NCI-H2081 treated with DMSO at 0.1 percent for 48 hours (cell line): Measurements from ENCODE around the gene KRTAP4-16.
"Not testable (repeated sequence)": the region's sequence is repeated elsewhere in the genome, so short reads cannot be mapped to it uniquely, and the experiment has no call there.

ENCODE experiments used
- DNase-seq: peaks from one replicate; lab custom pipeline; 2025; lab: John Stamatoyannopoulos, UW

Gene KRTAP4-16

DNA sequence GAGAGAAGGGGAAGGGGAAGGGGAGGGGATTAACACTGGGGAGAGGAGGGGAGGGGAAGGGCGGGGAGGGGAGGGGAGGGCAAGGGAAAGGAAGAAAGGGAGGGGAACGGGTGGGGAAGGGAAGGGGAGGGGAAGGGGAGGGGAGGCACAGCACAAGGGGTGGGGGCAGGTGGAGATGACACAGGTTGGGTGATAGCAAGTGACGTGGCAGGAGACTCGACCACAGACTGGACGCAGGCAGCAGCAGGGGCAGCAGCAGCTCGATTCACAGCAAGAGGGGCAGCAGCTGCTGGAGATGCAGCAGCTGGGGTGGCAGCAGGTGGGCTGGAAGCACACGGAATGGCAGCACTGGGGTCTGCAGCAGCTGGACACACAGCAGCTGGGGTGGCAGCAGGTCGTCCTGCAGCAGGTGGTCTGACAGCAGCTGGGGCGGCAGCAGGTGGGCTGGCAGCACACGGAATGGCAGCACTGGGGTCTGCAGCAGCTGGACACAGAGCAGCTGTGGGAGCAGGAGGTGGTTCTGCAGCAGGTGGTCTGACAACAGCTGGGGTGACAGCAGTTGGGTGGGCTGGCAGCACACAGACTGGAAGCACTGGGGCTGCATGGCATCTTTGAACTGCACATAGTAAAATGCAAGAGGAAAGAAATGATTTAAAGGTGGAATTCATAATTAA is at the start of gene KRTAP4-16:
Gene KRTAP4-16 (minus strand): TSS at position 624 of the 674 bp plus-strand sequence. CDS start 0 bp downstream, at position 624.
- no peak for DNase-seq

DNA sequence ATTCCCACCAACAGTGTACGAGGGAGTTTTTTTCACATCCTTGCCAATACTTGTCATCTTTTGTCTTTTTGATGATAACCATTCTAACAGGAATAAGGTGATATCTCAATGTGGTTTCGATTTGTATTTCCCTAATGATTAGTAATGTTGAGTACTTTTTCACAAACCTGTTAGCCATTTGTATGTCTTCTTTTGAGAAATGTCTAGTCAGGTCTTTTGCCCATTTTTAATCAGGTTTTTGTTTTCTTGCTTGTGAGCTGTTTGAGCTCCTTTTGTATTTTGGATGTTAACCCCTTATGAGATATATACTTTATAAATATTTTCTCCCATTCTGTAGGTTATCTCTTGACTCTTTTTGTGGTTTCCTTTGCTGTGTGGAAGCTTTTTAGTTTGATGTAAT is 49.5 kb upstream of the KRTAP4-16 start:
- no peak for DNase-seq

DNA sequence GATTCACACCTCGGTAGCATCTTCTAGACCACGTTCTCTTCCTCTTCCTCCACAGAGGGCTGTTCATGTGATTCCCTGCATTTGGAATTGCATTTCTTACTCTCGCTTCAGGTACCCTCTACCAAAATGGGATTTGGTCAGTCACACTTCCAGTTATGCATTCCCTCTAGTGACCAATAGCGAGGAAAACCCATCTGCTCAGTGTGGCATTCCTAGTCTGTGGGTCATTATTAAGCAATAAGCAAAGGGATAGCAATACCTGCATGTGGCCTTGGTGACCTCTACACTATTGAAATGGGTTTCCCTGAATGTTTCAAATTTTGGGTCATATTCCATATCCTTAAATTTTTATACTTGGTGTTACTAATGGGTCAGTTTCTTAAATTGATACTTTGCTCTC is 48.0 kb upstream of the KRTAP4-16 start:
- no peak for DNase-seq

- no peak for DNase-seq
Observed at GRCh38 chr17:41149652-41149985, 47.6 kb upstream of the KRTAP4-16 start, which contains the start of gene KRTAP4-5. TSS of gene KRTAP4-5 (minus strand) at chr17:41149825. CDS start at chr17:41149767, 58 bp downstream.

DNA sequence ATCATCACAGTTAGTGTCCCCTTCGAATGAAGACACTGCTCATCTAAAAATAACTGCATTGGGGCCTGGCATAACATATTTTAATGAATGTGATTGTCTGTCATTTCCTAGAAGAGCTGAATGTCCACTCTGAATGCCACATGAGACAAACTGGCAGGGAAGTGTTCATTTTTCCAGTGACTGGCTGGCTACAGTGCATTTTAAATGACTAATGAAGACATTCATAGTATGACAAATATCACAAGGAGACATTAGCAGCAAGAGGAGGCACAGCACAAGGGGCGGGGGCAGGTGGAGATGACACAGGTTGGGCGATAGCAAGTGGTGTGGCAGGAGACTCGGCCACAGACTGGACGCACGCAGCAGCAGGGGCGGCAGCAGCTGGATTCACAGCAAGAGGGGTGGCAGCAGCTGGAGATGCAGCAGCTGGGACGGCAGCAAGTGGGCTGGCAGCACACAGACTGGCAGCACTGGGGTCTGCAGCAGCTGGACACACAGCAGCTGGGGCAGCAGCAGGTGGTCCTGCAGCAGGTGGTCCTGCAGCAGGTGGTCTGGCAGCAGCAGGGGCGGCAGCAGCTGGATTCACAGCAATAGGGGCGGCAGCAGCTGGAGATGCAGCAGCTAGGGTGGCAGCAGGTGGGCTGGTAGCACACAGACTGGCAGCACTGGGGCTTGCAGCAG is 47.1 kb upstream of the KRTAP4-16 start:
- DNase-seq, result not testable (repeated sequence)

GRCh38 chr17:41147531-41148204 is 45.7 kb upstream of the KRTAP4-16 start:
- no peak for DNase-seq

DNA sequence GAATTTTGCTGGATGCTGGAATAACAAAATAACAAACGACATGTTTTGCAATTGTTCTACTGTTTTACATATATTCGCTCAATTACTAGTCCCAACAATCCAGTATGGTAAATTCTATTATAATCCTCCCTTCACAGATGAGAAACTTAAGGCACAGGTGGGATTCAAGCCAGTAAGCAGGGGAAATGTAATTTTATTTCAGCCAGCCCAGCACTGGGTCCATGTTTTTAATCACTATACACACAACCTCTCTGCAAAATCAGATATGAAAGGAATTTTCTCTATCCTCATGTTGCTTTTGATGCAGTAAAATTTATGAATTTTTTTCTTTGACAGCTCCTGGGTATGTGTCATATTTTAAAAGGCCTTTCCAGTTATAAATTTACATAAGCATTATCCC is 43.3 kb upstream of the KRTAP4-16 start:
- no peak for DNase-seq

DNA sequence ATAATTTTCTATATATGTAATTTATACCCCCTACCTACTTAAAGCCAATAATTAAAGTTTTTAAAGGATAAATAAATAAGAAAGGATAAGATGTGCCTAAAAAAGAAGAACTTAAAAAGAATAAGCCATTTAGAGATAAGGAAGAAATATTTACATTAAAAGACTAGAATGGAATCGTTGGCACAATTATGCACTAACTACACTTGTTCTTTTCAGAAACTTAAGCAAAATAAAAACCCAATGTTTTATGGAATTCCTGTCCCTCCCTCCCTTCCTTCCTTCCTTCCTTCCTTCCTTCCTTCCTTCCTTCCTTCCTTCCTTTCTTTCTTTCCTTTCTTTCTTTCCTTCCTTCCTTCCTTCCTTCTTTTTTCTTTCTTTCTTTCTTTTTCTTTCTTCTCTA is 42.8 kb upstream of the KRTAP4-16 start:
- no peak for DNase-seq

DNA sequence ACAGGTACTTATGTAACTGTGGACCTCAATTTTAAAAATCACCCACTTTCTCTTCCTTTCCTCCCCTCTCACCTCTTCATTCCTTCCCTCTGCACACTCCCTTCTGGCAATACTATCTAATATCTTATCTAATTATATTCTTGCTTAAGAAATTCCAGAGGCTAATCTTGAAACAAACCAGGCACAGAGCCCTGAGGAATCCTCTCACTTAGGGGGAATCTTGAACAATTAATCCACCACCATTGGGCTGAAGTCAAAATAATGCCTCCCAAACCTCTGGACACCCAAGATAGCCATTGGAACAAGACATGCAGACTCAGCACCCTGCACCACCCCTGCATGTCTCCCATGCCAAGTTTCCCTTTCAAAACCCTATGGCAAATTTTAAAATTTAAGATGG is 39.4 kb upstream of the KRTAP4-16 start:
- no peak for DNase-seq

DNA sequence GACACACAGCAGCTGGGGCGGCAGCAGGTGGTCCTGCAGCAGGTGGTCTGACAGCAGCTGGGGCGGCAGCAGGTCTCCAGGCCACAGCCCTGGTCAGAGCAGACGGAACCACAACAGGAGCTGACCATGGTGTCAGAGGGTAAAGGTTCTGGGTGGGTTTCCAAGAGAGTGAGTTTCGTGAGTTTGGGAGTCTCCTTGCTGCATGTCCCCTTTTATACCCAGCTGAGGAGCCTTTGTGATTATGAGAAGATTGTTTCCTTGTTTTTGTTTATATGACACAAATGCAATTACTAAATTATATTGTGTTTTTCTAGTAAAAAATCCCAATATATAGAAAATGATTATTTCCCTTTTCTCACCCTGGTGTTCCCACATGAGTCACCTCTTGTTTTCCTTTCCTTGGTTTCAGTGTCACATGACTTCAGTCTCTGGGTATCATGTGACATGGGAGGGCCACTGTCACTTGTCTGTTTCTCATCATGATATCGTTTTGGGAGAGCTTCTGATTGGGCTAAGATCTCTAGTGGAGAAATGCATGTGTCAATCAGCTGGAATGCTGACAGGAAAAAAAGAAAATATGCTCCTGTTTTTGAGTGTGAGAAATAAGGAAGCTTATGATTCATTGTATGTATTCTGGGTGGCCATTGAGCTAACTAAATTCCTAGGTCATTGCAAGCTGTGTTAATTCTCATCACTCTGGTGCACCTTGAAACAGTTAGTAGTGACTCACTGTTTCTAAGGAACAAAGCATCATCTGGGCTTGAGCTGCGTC is 38.5 kb upstream of the KRTAP4-16 start, which contains the start of gene KRTAP4-6:
Gene KRTAP4-6 (minus strand): TSS at position 185 of the 772 bp plus-strand sequence. CDS start 57 bp downstream, at position 128.
- DNase-seq, result no peak

DNA sequence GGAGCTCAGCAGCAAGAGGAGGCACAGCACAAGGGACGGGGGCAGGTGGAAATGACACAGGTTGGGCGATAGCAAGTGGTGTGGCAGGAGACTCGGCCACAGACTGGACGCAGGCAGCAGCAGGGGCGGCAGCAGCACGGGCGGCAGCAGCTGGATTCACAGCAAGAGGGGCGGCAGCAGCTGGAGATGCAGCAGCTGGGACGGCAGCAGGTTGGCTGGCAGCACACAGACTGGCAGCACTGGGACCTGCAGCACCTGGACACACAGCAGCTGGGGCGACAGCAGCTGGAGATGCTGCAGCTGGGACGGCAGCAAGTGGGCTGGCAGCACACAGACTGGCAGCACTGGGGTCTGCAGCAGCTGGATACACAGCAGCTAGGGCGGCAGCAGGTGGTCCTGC is 37.9 kb upstream of the KRTAP4-16 start:
- not testable (repeated sequence) for DNase-seq

GRCh38 chr17:41133880-41134735 is 32.1 kb upstream of the KRTAP4-16 start:
- DNase-seq, result no peak

- no peak for DNase-seq
Observed at GRCh38 chr17:41131979-41132378, 30.0 kb upstream of the KRTAP4-16 start.

DNA sequence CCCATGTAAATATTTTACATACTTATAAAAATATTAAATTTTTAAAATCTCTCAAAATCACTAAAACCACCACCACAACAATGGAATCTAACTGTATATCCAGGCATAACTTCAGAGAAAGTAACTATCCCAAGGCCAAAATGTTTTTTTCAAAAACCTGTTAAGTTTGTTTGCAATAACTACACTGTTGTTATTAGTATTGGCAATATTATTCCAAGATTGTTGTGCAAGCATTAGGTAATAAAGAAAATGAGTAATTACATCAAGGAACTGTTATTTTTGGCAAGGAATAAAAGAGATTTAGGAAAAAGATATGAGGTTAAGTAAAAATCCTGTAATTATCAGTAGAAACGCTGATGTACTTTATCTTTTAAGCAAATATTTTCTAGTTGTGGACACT is 25.4 kb upstream of the KRTAP4-16 start:
- DNase-seq, result no peak

GRCh38 chr17:41126412-41126811 is 24.4 kb upstream of the KRTAP4-16 start:
- no peak for DNase-seq

GRCh38 chr17:41125064-41125463 is 23.1 kb upstream of the KRTAP4-16 start:
- DNase-seq, result no peak

GRCh38 chr17:41123991-41124371 is 22.0 kb upstream of the KRTAP4-16 start, which contains the start of gene KRTAP4-12:
TSS of gene KRTAP4-12 (minus strand) at chr17:41124182. CDS start at chr17:41124122, 60 bp downstream.
- not testable (repeated sequence) for DNase-seq

- not testable (repeated sequence) for DNase-seq
Observed at GRCh38 chr17:41123292-41123990, 21.4 kb upstream of the KRTAP4-16 start.

DNA sequence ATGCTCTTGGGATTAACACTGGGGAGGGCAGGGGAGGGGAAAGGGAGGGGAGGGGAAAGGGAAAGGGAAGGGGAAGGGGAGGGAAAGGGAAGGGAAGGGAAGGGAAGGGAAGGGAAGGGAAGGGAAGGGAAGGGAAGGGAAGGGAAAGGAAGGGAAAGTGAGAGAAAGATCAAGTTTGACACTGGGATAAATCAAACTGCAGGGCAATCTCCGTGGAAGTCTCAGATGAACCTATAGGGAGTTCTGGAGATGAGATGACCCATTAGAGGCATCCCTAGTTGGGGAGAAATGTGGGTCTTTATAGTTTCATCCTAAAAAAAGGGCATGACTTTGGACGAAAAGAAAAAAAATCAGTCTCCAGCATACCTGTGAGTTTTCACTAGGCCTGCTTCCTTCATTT is 19.7 kb upstream of the KRTAP4-16 start:
- no peak for DNase-seq
